DMS 273 (cell line): ENCODE measurements around the gene MRTFA.
"Not testable (repeated sequence)": the region's sequence is repeated elsewhere in the genome, so short reads cannot be mapped to it uniquely, and the experiment has no call there.

Experiments
- DNase-seq: peaks from one replicate; lab custom pipeline; 2025; ENCODE audit not compliant: unreplicated experiment; lab: John Stamatoyannopoulos, UW

The MRTFA gene

GRCh38 chr22:40560551-40560950, 76.0 kb downstream of the MRTFA start:
- peak; percentile 92 for DNase-seq

GRCh38 chr22:40557972-40558371, 78.5 kb downstream of the MRTFA start:
- DNase-seq, result no peak

GRCh38 chr22:40556641-40557040, 79.9 kb downstream of the MRTFA start:
- DNase-seq, result no peak

- DNase-seq, result not testable (repeated sequence)
These were observed 82.5 kb downstream of the MRTFA start for GRCh38 chr22:40554023-40554422.

- no peak for DNase-seq
These were observed 83.4 kb downstream of the MRTFA start for GRCh38 chr22:40553014-40553554.

- DNase-seq, result no peak
These were observed 84.4 kb downstream of the MRTFA start for GRCh38 chr22:40552070-40552469.

GRCh38 chr22:40547729-40548143, 88.8 kb downstream of the MRTFA start:
- DNase-seq, result no peak

- no peak for DNase-seq
These were observed 91.8 kb downstream of the MRTFA start for GRCh38 chr22:40544758-40545157.

GRCh38 chr22:40542821-40543540, 93.5 kb downstream of the MRTFA start:
- DNase-seq, result no peak

- no peak for DNase-seq
These were observed 95.2 kb downstream of the MRTFA start for GRCh38 chr22:40541300-40541699.

- no peak for DNase-seq
These were observed 96.3 kb downstream of the MRTFA start for GRCh38 chr22:40540265-40540664.

GRCh38 chr22:40536149-40536548, 100.4 kb downstream of the MRTFA start:
- DNase-seq, result not testable (repeated sequence)

GRCh38 chr22:40535642-40536041, 100.9 kb downstream of the MRTFA start:
- DNase-seq, result no peak

GRCh38 chr22:40535189-40535512, 101.4 kb downstream of the MRTFA start:
- DNase-seq, result no peak

GRCh38 chr22:40534379-40535188, 101.9 kb downstream of the MRTFA start:
- no peak for DNase-seq

- DNase-seq, result peak; percentile 12
These were observed 102.7 kb downstream of the MRTFA start for GRCh38 chr22:40533712-40534378.

GRCh38 chr22:40531951-40532900, 104.3 kb downstream of the MRTFA start:
- no peak for DNase-seq

- not testable (repeated sequence) for DNase-seq
These were observed 106.1 kb downstream of the MRTFA start for GRCh38 chr22:40530391-40530790.

GRCh38 chr22:40529821-40530220, 106.7 kb downstream of the MRTFA start:
- DNase-seq, result no peak

GRCh38 chr22:40526960-40527359, 109.6 kb downstream of the MRTFA start:
- no peak for DNase-seq
